ENCODE results near the gene EYA3. TPM values are rescaled to one million over a fixed set of nuclear protein-coding genes. Genes with fewer than 3 reads are reported as not detected.

The EYA3 gene
- total RNA-seq, 1 experiment from 2014 or later = 29.4 TPM

DNA sequence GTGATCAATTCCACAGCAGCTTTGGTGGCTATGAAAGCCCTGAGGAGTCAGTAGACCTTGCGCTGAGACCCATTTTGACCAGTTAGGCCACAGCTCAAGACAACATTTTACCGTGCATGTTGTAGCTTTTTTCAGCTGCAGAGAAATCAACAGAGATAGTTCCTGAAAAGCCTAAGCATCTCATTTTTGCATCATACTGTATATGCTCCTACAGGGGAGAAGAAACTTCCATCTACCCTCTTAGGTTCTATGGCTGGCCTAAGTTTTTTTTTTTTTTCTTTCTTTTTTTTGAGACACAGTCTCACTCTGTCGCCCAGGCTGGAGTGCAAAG, 24.8 kb upstream of the EYA3 start:
- Mint-ChIP-seq H3K27ac (no peak overlapping the region), H3K4me3 (no peak overlapping the region), H3K36me3 (no peaks in the 10 kb centered on the region), H3K9me3 (peaks cover 4% of the 10 kb centered on the region; the same call in 1 of the 2 replicates), H3K27me3 (ENCODE audit: low read depth) (no peaks in the 10 kb centered on the region), H3K4me1 (no peaks in the 10 kb centered on the region)
- DNase-seq (ENCODE audit: low spot score) = peak; percentile 21
- POLR2A ChIA-PET = interaction anchor here (0.5 to 0.8 kb wide), 3 partner anchors 25 to 483 kb away, joined by 3 to 4 read pairs (median 3); partner anchors contain the start of gene EYA3
- no peak for TF ChIP-seq ZNF396 (CRISPR knock-in tag; IDR thresholded peaks at IDR 0.05; ENCODE audit: borderline replicate concordance)
- no peak for TF ChIP-seq NFE2L1 (CRISPR knock-in tag; IDR thresholded peaks at IDR 0.05)
- TF ChIP-seq FOXJ3 (CRISPR knock-in tag; IDR thresholded peaks at IDR 0.05; ENCODE audit: borderline replicate concordance) = no peak
- TF ChIP-seq, protein P1, sequence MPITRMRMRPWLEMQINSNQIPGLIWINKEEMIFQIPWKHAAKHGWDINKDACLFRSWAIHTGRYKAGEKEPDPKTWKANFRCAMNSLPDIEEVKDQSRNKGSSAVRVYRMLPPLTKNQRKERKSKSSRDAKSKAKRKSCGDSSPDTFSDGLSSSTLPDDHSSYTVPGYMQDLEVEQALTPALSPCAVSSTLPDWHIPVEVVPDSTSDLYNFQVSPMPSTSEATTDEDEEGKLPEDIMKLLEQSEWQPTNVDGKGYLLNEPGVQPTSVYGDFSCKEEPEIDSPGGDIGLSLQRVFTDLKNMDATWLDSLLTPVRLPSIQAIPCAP (CRISPR knock-in tag; IDR thresholded peaks at IDR 0.05) = no peak
- TF ChIP-seq TEAD4 (CRISPR knock-in tag; IDR thresholded peaks at IDR 0.05) = no peak
- CTCF ChIA-PET = interaction anchor here (0.7 to 4.1 kb wide), 11 partner anchors 8 to 255 kb away, joined by 3 to 30 read pairs (median 4); partner anchors contain the start of gene EYA3
- peak; percentile 87; the same call in 1 of the 2 replicates for ATAC-seq

DNA sequence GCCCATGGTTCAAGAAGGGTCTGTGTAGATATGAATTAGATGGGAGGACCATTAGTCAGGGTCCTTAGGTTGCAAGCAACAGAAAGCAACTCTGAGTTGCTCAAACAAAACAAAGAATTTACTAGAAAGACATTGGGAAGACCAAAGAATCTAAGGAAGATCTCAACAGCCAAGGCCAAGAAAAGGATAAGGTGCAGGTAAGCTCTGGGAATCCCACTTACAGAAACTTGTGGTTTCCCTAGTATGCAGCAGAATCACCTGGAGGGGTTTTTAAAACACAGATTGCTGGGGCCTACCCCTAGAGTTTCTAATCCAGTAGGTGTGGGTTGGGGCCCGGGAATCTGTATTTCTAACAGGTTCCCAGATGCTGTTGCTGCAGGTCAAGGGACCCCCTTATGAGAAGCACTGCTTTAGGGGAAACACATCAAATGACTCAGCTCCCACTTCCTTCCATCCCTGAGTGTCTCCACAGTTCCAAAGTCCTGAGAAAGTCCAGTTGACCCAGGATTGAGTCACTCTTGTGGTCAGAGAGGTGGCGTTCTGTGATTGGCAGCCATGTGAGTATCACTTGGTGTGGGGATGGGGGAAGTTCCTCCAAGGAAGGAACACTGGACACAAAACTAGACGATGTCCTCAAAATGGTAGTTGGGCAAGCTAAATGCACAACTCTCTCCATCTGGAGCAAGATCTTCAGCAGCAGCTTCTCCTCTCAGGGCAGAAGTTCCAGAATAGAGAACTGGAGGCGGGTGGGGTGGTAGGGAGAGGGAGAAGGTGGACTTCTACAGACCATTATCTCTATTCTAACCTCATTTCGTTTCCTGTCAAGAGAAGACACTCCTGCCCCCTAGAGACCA, 24.2 kb upstream of the EYA3 start:
- POLR2A ChIA-PET = interaction anchor here (0.5 to 0.8 kb wide), 2 partner anchors 24 to 483 kb away, joined by 3 to 4 read pairs; partner anchors contain the start of gene EYA3

DNA sequence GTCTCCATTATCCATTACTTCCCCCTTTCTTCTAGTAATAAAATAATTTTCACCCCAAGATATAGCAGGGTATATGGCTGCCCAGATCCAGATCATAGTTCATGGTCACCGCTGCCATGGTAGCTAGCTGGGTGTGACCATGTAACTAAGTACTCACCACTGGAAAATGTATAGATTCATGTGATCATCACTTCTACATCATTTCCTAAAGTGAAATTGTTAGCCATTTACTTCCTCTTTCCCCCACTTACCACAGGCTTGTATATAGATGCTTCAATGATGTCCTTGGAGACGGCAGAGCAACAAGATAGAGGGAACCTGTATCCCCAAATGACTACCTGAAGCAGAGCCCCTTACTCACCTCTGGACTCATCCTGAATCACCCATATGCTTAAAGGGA, 22.7 kb upstream of the EYA3 start:
- peaks cover 4% of the 10 kb centered on the region; the same call in 1 of the 2 replicates for H3K9me3 Mint-ChIP-seq
- TF ChIP-seq CTCF (IDR thresholded peaks at IDR 0.05) (no peak), MYBL2 (CRISPR knock-in tag; IDR thresholded peaks at IDR 0.05) (no peak), KAT7 (CRISPR knock-in tag; IDR thresholded peaks at IDR 0.05; ENCODE audit: borderline replicate concordance) (no peak), ZNF138 (CRISPR knock-in tag; conservative IDR thresholded peaks at IDR 0.05) (no peak), ZMAT4 (CRISPR knock-in tag; IDR thresholded peaks at IDR 0.05) (no peak), OVOL2 (CRISPR knock-in tag; IDR thresholded peaks at IDR 0.05; ENCODE audit: borderline replicate concordance) (no peak), TCF7 (CRISPR knock-in tag; IDR thresholded peaks at IDR 0.05; ENCODE audit: low read depth) (no peak), ZNF423 (CRISPR knock-in tag; IDR thresholded peaks at IDR 0.05) (no peak), HMGA2 (CRISPR knock-in tag; IDR thresholded peaks at IDR 0.05) (no peak), HMGXB4 (CRISPR knock-in tag; IDR thresholded peaks at IDR 0.05) (no peak), CREB1 (CRISPR knock-in tag; IDR thresholded peaks at IDR 0.05) (no peak), SMAD4 (CRISPR knock-in tag; IDR thresholded peaks at IDR 0.05) (no peak), ZNF671 (CRISPR knock-in tag; IDR thresholded peaks at IDR 0.05) (no peak), ZNF219 (CRISPR knock-in tag; IDR thresholded peaks at IDR 0.05; ENCODE audit: borderline replicate concordance) (no peak), FOXJ3 (CRISPR knock-in tag; IDR thresholded peaks at IDR 0.05; ENCODE audit: borderline replicate concordance) (no peak), ESRRA (CRISPR knock-in tag; IDR thresholded peaks at IDR 0.05; ENCODE audit: borderline replicate concordance) (no peak)
- TF ChIP-seq, protein P2, sequence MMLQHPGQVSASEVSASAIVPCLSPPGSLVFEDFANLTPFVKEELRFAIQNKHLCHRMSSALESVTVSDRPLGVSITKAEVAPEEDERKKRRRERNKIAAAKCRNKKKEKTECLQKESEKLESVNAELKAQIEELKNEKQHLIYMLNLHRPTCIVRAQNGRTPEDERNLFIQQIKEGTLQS (CRISPR knock-in tag; conservative IDR thresholded peaks at IDR 0.05) = no peak
- TF ChIP-seq, protein P1 (CRISPR knock-in tag; IDR thresholded peaks at IDR 0.05) = no peak
- H3K4me3 Mint-ChIP-seq = no peak overlapping the region
- no peaks in the 10 kb centered on the region for H3K36me3 Mint-ChIP-seq
- ChIA-PET POLR2A (interaction anchor here (0.5 kb wide), 1 partner anchor 104 kb away, joined by 3 read pairs; no protein-coding TSS in a partner anchor), CTCF (interaction anchor here (1.4 to 4.1 kb wide), 2 partner anchors 20 to 85 kb away, joined by 5 to 30 read pairs; no protein-coding TSS in a partner anchor)
- ATAC-seq = no peak
- no peak for DNase-seq (ENCODE audit: low spot score)
- no peak overlapping the region for H3K27ac Mint-ChIP-seq
- no peaks in the 10 kb centered on the region for H3K27me3 Mint-ChIP-seq (ENCODE audit: low read depth)
- no peaks in the 10 kb centered on the region for H3K4me1 Mint-ChIP-seq

More for the DNA sequence above, 24.2 kb upstream of the EYA3 start:
- no peaks in the 10 kb centered on the region for H3K36me3 Mint-ChIP-seq
- H3K27ac Mint-ChIP-seq = no peak overlapping the region
- no peak for DNase-seq (ENCODE audit: low spot score)
- no peak overlapping the region for H3K4me3 Mint-ChIP-seq
- CTCF ChIA-PET = interaction anchor here (0.6 to 4.1 kb wide), 13 partner anchors 8 to 255 kb away, joined by 3 to 30 read pairs (median 3); partner anchors contain the start of gene EYA3
- no peak; the same call in 1 of the 2 replicates for ATAC-seq
- no peaks in the 10 kb centered on the region for H3K27me3 Mint-ChIP-seq (ENCODE audit: low read depth)
- peaks cover 4% of the 10 kb centered on the region; the same call in 1 of the 2 replicates for H3K9me3 Mint-ChIP-seq
- H3K4me1 Mint-ChIP-seq = no peaks in the 10 kb centered on the region
- TF ChIP-seq ZNF232 (CRISPR knock-in tag; IDR thresholded peaks at IDR 0.05) = no peak

Measured in WTC11 (cell line).